Psoas muscle (tissue), 8 donors: ENCODE results near the gene MLLT10. TPM values are rescaled to one million over a fixed set of nuclear protein-coding genes. Genes with fewer than 3 reads are reported as not detected.

ENCODE experiments used
- ATAC-seq, 4 donors: fragments of 200-7000 bp; cut with Tn5 transposase; one replicate each; pipeline ENCODE4 v1.9.1; 2020; ENCODE audit warnings: moderate library complexity in 3 of 4, mild to moderate bottlenecking in 2 of 4
- DNase-seq, 2 donors: peaks; one replicate each; pipeline ENCODE4 v3.0.0-alpha.2; 2020
- H3K27ac ChIP-seq: fragments of 200-600 bp; one replicate; pipeline ENCODE4 v1.8.0; 2022
- H3K27me3 ChIP-seq, 3 donors: fragments of 200-600 bp in 1 of 3; one replicate each; pipeline versions ENCODE4 v1.6.1 to v1.8.0; 2013 to 2022; ENCODE audit warnings: low read length in 2 of 3, mild to moderate bottlenecking in 2 of 3, moderate library complexity in 1 of 3; ENCODE audit not compliant: insufficient read depth in 3 of 3
- H3K36me3 ChIP-seq, 2 donors: fragments of 200-600 bp in 1 of 2; one replicate each; pipeline versions ENCODE4 v1.6.1 to v1.8.0; 2013 to 2022; ENCODE audit warnings: low read depth in 1 of 2, mild to moderate bottlenecking in 1 of 2, moderate library complexity in 1 of 2; ENCODE audit not compliant: insufficient read depth in 1 of 2
- H3K4me1 ChIP-seq: fragments of 200-600 bp; one replicate; pipeline ENCODE4 v1.8.0; 2022
- H3K4me3 ChIP-seq: fragments of 200-600 bp; one replicate; pipeline ENCODE4 v1.8.0; 2022; ENCODE audit warnings: mild to moderate bottlenecking
- H3K9me3 ChIP-seq: fragments of 200-600 bp; one replicate; pipeline ENCODE4 v1.8.0; 2022
- CTCF ChIP-seq: fragments of 200-600 bp; IDR thresholded peaks from one replicate; pipeline ENCODE4 v1.8.0; 2022; ENCODE audit warnings: antibody characterized with exemption
- WGBS, 3 donors: extraction: QIAGEN DNeasy Blood & Tissue Kit; methylation state at CpG; one replicate each; pipeline versions ENCODE4 v1.1.6 to v1.1.7; 2013; 5-methylcytosine and 5-hydroxymethylcytosine counted together
- intact Hi-C, 2 donors: fragments of 100-400 bp; cut with DNase I; formaldehyde crosslinking; loops; one replicate each; pipeline versions ENCODE4 v1.11.0 to v1.14.2; 2022
- long read RNA-seq, 2 donors: library from polyadenylated mRNA; unstranded; transcript quantifications; one replicate each; pipeline ENCODE4 v2.0.0, GENCODE V29; 2021
- polyA plus RNA-seq, 3 donors: library from polyadenylated mRNA; stranded (reverse); fragments of 200-250 nt; gene quantifications; one replicate each; pipeline ENCODE4 v1.2.3, GENCODE V29; 2013
- total RNA-seq, 4 donors: library from RNA; stranded (reverse); fragmentation: NEBNext Ultra II Directional in 2 of 4; extraction: Animal tissue kit (Norgen Biotek cat#: 25700) in 2 of 4; gene quantifications; one replicate each; pipeline versions ENCODE4 v1.2.1 to v1.2.4, GENCODE V29; 2021 to 2023
- donor health status: healthy with polysubstance abuse.
- donor health status: DM: no; HTN: no; CAD: no; lungs with moderate emphysema.
- donor health status: Bipolar disorder and iron deficiency.
- donor health status: healthy.
- donor health status: DM: yes; HTN: yes; CAD: no.
- donor health status: DM: no; HTN: no; CAD: no.
- donor health status: DM: no; HTN: no; CAD: no.
- donor health status: DM: yes; HTN: yes; CAD: no.

MLLT10 gene
- 10 to 100 TPM; 11.8 to 21.1 (median 16.9) TPM for total RNA-seq
- 10 to 100 TPM in 1 of 3 donors, 1 to 10 TPM in 2; 9.6 to 16.0 (median 10.0) TPM for polyA plus RNA-seq
- long read RNA-seq, donor 1: 0 reads
- long read RNA-seq, donor 2, partial matches to known transcripts: 4 of 9 reads
- long read RNA-seq, donor 2, other reads (novel, unspliced or antisense): 5 of 9 reads

- ATAC-seq: peak; percentile 86 to 98 (median 94)
- H3K4me1 ChIP-seq: peaks cover 32% of the 10 kb centered on the region
- WGBS, 3 donors: 0 to 1% (median 1%) methylated on average over 32 to 74 of the region's 74 CpGs
Measured at GRCh38 chr10:21533467-21534279, at the start of gene MLLT10. Gene MLLT10, plus strand, starts transcription at chr10:21534232. Its CDS starts 413 bp downstream, at chr10:21534645.

GRCh38 chr10:21487416-21488180, 46.4 kb upstream of the MLLT10 start:
- DNase-seq: no peak

More at GRCh38 chr10:21533467-21534279, at the start of gene MLLT10:
- intact Hi-C loops: loop anchor here in 1 of 2 donors (5.0 kb wide), 1 partner anchor 784 kb away; the partner anchor contains the start of gene COMMD3
- peak; percentile 97 to 98 for DNase-seq
- peaks cover 0 to 24% of the 10 kb centered on the region in 2 donors for H3K36me3 ChIP-seq
- peak; percentile 35 for TF ChIP-seq CTCF
- H3K9me3 ChIP-seq: no peaks in the 10 kb centered on the region
- no peaks in the 10 kb centered on the region for H3K27me3 ChIP-seq
- H3K27ac ChIP-seq: peak within 1 kb of the TSS; percentile 99
- H3K4me3 ChIP-seq: peak within 1 kb of the TSS; percentile 84

GRCh38 chr10:21488246-21488956, 45.6 kb upstream of the MLLT10 start:
- Histone ChIP-seq H3K4me3 (no peak overlapping the region), H3K27me3 (no peaks in the 10 kb centered on the region), H3K9me3 (no peaks in the 10 kb centered on the region), H3K36me3 (no peaks in the 10 kb centered on the region), H3K27ac (no peak overlapping the region), H3K4me1 (no peaks in the 10 kb centered on the region)
- 42 to 46% (median 43%) methylated on average over 6 of the region's 6 CpGs for WGBS, 3 donors
- no peak for ATAC-seq
- DNase-seq: no peak
- TF ChIP-seq CTCF: no peak
- intact Hi-C loops: no loop called here

More at GRCh38 chr10:21487416-21488180, 46.4 kb upstream of the MLLT10 start:
- 96 to 98% (median 97%) methylated on average over 10 of the region's 10 CpGs for WGBS, 3 donors
- H3K27me3 ChIP-seq: no peaks in the 10 kb centered on the region
- no peaks in the 10 kb centered on the region for H3K36me3 ChIP-seq
- intact Hi-C loops: no loop called here
- H3K9me3 ChIP-seq: no peaks in the 10 kb centered on the region
- no peak overlapping the region for H3K4me3 ChIP-seq
- no peak for ATAC-seq
- no peak overlapping the region for H3K27ac ChIP-seq
- TF ChIP-seq CTCF: no peak
- no peaks in the 10 kb centered on the region for H3K4me1 ChIP-seq

GRCh38 chr10:21488957-21489446, 45.0 kb upstream of the MLLT10 start:
- intact Hi-C loops: no loop called here
- H3K4me3 ChIP-seq: no peak overlapping the region
- DNase-seq (no peak), ATAC-seq (no peak)
- H3K27ac ChIP-seq: no peak overlapping the region
- H3K4me1 ChIP-seq: no peaks in the 10 kb centered on the region
- H3K9me3 ChIP-seq: no peaks in the 10 kb centered on the region
- no peaks in the 10 kb centered on the region for H3K36me3 ChIP-seq
- H3K27me3 ChIP-seq: no peaks in the 10 kb centered on the region
- WGBS, 3 donors: 73 to 78% (median 77%) methylated on average over 5 of the region's 5 CpGs
- no peak for TF ChIP-seq CTCF
